ENCODE results near the gene ZBTB16.

DNA sequence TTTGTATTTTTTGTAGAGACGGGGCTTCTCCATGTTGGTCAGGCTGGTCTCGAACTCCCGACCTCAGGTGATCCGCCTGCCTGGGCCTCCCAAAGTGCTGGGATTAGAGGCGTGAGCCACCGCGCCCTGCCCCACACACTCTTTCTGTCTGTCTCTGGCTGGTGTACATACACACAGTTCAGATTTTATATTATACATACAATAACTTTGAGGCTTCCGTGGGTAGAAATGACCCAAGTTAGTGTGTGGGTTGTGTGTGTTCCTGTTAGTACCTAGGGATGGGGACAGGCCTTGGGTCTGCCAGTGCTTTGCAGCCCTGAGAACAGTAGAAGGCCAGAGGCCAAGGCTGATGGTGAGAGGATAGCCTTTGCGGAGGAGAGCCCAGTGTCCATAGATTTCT is 2.8 kb downstream of the ZBTB16 start:
- TF ChIP-seq DNMT3B (CRISPR knock-in tag; conservative IDR thresholded peaks at IDR 0.05) = no peak
- TF ChIP-seq, protein P1, sequence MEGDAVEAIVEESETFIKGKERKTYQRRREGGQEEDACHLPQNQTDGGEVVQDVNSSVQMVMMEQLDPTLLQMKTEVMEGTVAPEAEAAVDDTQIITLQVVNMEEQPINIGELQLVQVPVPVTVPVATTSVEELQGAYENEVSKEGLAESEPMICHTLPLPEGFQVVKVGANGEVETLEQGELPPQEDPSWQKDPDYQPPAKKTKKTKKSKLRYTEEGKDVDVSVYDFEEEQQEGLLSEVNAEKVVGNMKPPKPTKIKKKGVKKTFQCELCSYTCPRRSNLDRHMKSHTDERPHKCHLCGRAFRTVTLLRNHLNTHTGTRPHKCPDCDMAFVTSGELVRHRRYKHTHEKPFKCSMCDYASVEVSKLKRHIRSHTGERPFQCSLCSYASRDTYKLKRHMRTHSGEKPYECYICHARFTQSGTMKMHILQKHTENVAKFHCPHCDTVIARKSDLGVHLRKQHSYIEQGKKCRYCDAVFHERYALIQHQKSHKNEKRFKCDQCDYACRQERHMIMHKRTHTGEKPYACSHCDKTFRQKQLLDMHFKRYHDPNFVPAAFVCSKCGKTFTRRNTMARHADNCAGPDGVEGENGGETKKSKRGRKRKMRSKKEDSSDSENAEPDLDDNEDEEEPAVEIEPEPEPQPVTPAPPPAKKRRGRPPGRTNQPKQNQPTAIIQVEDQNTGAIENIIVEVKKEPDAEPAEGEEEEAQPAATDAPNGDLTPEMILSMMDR (CRISPR knock-in tag; IDR thresholded peaks at IDR 0.05) = no peak
- TF ChIP-seq FOXM1 (CRISPR knock-in tag; IDR thresholded peaks at IDR 0.05) = no peak
- TF ChIP-seq, protein P2, sequence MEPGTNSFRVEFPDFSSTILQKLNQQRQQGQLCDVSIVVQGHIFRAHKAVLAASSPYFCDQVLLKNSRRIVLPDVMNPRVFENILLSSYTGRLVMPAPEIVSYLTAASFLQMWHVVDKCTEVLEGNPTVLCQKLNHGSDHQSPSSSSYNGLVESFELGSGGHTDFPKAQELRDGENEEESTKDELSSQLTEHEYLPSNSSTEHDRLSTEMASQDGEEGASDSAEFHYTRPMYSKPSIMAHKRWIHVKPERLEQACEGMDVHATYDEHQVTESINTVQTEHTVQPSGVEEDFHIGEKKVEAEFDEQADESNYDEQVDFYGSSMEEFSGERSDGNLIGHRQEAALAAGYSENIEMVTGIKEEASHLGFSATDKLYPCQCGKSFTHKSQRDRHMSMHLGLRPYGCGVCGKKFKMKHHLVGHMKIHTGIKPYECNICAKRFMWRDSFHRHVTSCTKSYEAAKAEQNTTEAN (CRISPR knock-in tag; conservative IDR thresholded peaks at IDR 0.05) = no peak
- TF ChIP-seq ZNF747 (CRISPR knock-in tag; IDR thresholded peaks at IDR 0.05; ENCODE audit: borderline replicate concordance) = no peak
- TF ChIP-seq HNRNPLL (IDR thresholded peaks at IDR 0.05; ENCODE audit: low read depth, low read length, poor library complexity, severe bottlenecking) = no peak
- no peak for TF ChIP-seq KAT7 (CRISPR knock-in tag; IDR thresholded peaks at IDR 0.05; ENCODE audit: borderline replicate concordance)
- TF ChIP-seq ETV6 (CRISPR knock-in tag; conservative IDR thresholded peaks at IDR 0.05) = no peak
- TF ChIP-seq, protein P3, sequence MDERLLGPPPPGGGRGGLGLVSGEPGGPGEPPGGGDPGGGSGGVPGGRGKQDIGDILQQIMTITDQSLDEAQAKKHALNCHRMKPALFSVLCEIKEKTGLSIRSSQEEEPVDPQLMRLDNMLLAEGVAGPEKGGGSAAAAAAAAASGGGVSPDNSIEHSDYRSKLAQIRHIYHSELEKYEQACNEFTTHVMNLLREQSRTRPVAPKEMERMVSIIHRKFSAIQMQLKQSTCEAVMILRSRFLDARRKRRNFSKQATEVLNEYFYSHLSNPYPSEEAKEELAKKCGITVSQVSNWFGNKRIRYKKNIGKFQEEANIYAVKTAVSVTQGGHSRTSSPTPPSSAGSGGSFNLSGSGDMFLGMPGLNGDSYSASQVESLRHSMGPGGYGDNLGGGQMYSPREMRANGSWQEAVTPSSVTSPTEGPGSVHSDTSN (CRISPR knock-in tag; IDR thresholded peaks at IDR 0.05) = no peak

All from HepG2 (cell line).